Stimulated activated CD8-positive, alpha-beta memory T cell treated with anti-CD3 and anti-CD28 coated beads, Interleukin-7, amount 100 ng/mL, for 1 hour (primary cell): ENCODE data around the gene CCL25.

ENCODE experiments used
- DNase-seq, 2 donors: peaks; one replicate each; pipeline ENCODE4 v3.0.0-alpha.2; 2020; ENCODE audit warnings: low read depth in 2 of 2

CCL25 gene

DNA sequence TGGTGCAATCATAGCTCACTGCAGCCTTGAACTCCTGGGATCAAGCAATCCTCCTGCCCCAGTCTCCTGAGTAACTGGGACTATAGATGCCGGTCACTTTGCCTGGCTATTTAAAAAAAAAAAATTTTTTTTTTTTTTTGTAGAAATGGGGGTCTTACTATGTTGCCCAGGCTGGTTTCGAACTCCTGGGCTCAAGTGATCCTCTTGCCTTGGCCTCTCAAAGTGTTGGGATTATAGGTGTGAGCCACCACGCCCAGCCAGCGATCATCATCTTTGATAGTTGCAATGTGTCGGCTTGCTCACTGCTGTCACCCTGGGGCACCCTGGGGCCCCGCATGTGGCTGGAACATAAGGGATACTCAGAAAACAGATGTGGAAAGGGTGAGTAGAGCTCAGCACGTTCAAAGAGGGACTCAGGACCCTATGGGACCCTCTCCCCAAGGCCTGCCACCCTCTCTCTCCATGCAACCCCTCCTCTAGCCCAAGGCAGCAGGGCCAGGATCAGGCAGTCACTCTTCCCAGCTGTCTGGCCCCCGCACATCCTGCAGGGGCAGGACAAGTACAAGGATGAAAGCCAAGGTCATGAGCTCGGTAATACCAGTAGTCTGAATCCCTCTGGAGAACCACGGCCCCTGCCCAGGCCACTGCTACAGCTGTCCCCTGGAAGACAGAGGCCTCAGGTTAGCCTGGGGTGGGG lies 6.5 kb upstream of the CCL25 start:
- no peak for DNase-seq

DNA sequence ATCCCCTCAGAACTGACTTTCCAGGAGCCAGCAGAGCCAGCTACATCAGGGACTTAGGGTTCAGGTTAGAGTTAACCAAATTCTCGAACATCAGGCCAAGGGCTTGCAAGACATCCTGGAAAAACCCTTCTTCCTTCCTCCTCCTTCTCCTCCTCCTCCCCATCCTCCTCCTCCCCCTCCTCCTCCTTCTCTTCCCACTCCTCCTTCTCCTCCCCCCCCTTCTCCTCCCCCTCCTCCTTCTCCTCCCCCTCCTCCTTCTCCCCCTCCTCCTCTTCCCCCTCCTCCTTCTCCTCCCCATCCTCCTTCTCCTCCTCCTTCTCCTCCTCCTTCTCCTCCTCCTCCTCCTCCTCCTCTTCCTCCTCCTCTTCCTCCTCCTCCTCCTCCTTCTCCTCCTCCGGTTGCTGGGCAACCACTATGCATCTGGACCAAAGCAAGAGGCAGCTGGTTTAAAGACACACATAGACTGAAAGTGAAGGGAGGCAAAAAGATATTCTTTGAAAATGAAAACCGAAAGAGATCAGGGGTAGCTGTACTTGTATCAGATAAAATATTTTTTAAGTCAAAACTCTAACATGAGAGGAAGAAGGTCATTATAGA lies 5.9 kb upstream of the CCL25 start:
- no peak for DNase-seq

DNA sequence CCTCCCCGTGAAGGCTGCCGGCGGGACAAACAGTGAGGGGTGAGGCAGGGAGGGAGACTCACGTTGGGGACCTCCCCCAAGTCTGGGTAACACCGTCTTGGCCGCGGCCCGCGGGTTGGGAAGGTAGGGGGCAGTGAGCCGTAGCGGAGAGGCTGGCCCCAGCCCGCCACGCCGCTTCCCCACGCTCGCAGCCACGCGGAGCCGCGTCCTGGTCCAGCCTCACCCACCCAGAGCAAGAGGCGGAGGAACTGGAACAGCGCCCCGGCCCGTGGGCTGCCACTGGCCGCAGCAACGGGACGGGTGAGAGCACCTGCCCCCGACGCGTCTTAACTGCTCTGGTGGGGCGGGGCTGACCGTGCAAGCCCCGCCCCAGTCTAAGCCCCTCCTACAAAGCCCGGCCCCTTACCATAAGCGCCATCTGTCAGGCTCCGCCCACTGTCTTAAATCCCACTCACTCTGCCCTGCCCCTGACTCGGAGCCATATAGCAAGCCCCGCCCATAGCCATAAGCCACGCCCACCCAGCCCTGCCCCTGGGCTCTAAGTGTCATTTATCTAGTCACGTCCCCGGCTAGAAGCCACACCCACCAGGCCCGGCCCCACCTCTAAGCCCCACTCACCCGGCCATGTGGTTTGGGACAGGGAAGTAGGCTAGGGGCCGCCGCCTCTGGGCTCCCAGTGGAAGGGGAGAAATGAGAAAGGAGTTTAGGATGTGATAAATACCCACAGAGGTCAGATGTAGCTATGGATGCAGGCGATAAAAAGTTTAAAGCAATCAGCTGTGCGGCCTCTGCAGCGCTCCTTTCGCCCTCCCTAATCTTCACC lies 2.1 kb upstream of the CCL25 start:
- peak; percentile 69 for DNase-seq

DNA sequence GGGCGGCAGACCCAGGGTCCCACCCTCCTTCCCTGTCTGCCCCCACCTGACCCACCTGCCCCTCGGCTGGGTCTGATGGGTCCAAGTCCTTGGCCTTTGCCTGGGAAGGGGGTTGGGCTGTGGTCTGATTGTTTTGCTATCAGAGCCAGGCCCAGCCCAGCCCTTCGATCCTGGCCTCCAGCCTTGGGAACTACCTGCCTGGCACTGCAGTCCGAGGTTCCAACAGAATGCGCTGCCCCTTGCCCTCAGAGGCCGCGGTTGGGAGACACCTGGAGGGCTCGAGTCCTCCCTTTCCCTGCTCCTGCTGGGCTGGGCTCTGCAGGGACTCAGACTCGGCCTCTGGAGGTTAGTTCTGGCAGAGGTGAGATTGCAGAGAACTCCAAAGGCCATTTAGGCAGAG lies 1.6 kb downstream of the CCL25 start:
- no peak for DNase-seq

DNA sequence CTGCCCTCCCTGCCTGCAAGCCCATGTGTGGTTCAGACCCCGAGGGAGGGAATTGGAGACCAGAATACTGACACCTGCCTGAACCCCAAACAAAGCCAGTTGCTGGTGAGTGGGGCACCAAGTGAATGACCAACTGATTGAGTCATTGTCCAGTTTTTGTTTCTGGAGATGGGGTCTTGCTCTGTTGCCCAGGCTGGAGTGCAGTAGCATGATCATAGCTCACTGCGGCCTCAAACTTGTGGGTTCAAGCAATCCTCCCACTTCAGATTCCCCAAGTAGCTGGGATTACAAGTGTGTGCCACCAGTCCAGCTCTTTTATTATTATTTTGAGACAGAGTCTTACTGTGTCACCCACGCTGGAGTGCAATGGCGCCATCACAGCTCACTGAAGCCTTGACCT lies 4.0 kb downstream of the CCL25 start:
- DNase-seq = no peak

DNA sequence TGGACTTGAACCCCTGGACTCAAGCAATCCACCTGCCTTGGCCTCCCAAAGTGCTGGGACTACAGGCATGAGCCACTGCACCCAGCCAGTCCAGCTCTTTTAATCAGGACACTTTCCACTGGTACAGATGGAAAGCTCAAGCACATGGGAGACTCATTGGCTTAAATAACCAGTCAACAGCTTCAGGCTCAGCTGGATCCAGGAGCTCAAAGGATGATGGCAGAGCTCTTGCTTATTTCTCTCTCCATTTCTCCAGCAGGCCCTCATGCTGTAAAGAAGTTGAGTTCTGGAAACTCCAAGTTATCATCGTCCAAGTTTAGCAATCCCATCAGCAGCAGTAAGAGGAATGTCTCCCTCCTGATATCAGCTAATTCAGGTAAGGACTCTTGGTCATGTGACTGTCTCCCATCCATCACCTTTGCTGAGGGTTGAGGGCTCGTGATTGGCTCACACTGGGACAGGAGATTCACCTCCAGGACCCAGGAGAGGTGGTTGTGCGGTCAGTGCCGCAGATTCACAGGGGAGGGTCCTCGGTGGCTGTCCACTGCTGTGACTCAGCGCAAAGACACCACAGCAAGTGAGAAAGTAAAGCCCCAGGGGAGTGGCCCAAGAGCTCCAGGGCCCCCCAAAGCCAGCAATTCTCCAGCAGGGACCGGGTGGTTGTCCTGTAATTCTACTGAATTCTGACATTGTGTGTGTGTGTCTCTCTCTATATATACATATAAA lies 5.1 kb downstream of the CCL25 start:
- no peak for DNase-seq

DNA sequence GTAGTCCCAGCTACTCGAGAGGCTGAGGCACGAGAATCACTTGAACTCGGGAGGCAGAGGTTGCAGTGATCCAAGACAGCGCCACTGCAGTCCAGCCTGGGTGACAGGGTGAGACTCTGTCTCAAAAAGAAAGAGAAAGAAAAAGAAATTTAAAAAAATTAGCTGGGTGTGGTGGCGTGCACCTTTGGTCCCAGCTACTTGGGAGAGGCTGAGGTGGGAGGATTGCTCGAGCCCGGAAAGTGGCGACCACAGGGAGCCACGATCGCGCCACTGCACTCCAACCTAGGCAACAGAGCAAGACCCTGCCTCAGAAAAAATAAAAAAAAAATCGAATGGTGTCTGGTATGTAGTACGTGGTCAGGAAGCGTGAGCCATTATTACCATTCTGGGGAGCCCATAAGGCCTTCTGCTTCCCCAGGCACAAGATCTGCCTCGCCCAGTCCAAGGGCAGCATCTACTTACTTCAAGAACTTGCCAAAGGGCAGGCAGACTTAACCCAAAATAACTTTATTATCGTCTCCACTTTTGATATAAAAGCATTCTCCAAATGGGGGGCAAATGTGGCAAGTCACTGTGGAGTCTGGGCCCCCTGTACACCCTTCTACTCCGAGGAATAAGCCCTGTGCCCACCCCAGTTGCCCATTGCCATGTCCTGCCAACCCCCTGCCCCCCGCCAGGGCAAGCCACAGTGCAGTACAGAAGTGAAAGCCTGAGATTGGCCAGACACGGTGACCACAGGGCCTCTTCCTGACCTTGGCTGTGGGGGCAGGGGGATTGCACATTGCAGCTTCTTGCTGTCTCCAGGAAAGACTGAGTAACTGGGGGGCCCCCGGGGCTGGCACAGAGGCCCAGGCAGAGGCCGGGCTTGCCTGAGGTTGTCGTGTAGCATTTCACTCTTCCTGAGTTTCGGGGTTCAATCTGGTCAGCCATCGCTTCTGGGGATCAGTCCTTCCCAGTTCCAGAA lies 12.6 kb downstream of the CCL25 start:
- DNase-seq = no peak

DNA sequence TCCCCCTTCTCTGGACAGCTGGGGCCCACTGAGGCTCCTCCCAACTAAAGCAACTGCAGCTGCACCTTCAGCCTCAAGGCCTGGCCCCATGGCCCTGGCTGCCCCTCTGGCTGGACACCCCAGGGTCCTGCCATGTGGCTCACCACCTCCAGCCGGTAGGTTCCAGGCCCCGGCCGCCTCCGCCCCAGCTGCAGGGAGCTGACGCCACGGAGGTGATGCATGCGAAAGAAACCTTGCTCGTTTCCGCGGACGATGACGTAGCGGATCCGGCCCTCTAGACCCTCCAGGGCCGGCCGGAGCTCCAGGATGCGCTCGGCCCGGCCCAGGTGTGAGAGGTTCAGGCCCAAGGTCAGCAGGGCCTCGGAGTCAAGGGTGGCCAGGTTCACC lies 13.3 kb downstream of the CCL25 start:
- no peak for DNase-seq

DNA sequence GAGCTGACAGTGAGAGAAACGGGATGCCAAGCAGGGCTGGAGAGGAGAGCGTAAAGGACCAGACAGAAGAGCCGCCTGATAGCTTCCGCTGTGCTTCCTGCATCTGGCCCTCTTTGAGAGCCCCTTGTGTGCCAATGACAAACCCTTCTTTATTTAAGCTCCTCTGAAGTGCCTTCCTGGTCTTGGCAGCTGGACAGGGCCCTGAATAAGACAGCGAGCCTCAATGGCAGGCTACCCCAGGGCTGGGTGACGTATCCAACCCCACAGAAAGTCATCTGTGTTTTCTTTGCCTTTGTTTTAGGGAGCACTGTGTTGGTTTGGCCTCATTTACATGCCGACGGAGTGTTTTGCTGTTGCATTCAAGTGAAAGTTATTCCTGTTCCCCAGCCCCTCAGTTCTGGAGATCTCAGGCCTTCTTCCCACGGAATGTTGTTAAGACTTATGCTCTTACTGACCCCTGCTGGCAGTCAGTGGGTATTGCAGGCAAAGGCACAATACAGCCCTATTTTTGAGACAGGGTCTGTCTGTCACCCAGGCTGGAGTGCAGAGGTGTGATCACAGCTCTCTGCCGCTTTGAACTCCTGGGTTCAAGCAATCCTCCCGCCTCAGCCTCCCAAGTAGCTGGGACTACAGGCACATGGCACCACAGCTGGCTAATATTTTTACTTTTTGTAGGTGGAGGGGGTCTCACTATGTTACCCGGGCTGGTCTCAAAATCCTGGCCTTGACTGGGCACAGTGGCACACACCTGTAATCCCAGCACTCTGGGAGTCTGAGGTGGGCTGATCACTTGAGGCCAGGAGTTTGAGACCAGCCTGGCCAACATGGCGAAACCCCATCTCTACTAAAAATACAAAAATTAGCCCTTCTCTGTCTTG lies 16.8 kb downstream of the CCL25 start:
- no peak for DNase-seq

DNA sequence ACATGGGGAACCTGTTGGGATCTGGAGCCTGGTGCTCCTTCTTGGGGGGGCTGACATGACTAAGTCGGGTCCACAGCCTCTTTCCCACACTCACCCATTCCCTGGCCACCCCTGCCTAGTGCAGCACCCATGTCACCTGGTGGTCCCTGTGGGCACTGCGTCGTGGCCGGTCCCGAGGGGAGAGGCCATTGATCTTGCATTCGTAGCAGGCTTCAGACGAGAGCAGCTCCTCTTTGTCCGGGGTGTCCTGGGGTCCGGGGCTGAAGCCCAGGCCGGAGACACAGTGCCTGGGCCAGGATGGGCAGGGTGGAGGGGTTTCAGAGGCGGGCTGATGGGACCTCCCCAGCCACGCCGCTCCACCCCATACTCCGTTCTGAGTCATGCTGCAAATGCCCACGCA lies 19.4 kb downstream of the CCL25 start:
- no peak for DNase-seq

DNA sequence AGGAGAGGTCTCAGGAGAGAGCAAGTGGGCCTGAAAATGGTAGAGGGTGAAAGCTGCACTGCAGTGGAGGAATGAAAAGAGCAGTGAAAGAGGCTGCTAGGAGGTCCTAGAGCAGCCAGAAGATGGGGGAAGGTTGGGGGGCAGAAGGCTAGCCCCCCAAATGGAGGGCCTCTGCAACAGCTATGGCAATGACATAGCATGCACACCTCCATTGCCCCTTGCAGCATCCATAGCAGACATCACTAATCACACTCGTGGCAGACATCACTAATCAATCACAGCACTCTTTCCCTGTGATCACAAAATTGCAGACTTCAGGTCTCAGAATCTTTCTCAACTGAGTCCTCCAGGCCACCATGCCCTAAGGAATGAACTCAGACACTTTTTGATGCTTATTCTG lies 21.9 kb downstream of the CCL25 start:
- no peak for DNase-seq

DNA sequence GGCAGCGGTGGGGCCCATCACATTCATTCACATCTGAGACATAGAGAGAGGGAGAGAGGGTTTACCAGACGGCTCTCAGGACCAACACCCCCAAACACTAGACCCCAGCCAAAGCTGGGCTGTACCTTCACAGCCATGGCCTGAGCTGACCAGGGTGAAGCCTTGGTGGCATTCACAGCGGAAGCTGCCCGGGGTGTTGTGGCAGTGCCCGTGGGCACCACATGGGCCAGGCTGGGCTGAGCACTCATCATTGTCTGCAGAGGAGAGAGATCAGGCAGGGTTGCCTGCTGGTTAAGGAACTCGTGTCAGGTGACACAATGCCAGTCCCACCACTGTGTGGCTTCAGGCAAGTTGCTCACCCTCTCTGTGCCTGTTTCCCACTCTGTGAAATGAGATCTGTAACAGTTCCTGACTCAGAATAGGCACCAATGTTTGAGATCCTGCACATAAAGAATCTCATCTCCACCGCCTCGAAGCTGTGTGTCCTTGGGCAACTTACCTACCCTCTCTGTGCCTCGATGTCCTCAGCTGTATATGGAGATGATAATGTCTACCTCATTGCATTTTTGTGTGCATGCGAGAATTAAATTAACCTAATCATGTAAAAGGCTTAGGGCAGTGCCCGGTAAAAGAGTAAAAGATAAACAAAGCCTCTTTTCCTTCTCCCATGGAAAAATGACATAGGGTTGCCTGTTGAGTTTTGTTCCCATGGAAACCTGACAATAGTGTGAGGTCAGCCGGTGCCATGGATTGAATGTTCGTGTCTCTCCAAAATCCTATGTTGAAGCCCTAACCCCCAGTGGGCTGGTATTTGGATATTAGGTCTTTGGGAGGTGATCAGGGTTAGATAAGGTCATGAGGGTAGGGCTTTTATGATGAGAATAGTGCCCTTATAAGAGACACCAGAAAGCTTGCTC lies 22.9 kb downstream of the CCL25 start:
- no peak for DNase-seq

DNA sequence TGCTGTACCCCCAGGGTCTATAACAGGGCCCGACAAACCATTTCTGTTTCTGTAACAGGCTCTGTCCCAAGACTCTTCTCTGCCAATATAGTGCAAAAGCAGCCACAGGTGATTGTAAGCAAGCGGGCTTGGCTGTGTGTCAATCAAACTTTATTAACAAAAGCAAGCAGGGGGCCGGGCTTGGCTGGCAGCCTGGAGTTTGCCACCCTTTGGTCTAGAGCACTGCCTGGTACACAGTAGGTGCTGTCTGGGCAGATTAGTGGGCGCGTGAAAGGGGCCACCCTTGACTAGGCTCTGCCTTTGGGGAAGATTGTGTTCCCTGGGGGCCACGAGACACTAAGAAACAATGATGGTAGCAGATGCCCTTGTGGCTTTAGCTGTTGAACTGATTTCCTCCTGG lies 27.4 kb downstream of the CCL25 start:
- DNase-seq = no peak

DNA sequence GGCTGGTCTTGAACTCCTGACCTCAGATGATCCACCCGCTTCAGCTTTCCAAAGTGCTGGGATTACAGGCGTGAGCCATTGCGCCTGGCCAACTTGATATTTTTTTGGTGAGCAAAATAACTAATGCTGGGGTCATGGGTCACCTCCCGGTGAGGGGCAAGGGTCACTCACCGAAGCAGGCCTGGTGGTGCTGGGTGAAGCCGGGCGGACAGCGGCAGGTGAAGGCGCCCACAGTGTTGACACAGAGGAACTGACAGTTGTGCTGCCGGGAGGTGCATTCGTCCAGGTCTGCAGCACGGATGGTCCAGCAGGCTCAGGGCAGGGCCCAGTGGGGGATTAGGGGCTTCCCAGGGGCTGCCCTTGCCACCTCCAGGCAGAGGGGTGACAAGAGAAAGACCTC lies 28.3 kb downstream of the CCL25 start:
- DNase-seq = no peak

DNA sequence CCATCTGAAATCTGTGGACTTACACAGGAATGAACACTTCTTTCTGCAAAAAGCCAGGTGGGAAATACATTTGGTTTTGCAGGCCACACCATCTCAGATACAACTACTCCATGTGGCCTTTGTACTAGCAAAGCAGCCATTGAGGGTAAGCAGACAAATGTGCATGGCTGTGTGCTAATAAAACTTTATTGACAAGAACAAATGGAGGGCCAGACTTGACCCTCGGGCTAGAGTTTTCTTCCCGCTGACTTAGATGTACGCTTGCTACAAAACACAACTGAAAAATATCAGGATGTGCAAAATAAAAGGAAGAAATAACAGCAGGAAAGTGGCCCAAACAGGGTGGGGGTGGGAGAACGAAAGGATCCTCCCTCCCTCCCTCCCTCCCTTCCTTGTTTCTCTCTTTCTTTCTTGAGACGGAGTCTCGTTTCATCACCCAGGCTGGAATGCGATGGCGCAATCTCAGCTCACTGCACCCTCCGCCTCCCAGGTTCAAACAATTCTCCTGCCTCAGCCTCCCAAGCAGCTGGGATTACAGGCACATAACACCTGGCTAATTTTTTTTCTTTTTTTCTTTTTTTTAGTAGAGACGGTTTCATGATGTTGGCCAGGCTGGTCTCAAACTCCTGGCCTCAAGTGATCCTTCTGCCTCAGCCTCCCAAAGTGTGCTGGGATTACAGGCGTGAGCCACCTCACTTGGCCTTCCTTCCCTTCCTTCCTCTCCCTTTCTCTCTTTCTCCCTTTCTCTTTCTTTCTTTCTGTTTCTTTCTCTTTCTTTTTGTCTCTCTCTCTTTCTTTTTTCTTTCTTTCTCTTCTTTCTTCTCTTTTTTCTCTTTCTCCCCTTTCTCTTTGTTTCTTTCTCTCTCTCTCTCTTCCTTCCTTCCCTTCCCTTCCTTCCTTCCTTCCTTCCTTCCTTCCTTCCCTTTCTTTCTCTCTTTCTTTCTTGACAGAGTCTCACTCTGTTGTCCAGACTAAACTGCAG lies 29.3 kb downstream of the CCL25 start:
- DNase-seq = no peak

DNA sequence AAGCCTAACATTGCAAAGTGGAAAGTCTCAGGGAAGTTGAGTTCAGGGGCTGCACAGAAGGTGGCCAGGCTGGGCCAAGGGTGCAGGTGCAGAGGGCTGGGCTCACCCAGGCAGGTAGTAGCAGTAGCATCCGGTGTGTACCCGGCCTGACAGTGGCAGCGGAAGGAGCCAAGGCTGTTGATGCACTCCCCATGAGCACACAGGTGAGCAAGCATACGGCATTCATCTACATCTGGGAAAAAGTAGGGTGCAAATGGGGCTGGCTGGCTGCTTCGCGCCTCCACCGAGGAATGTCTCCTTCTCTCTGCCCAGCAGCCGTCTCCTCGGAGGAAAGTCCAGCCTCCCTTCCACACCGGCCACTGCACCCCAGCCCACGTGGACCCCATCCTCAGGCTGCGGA lies 30.6 kb downstream of the CCL25 start:
- DNase-seq = no peak

DNA sequence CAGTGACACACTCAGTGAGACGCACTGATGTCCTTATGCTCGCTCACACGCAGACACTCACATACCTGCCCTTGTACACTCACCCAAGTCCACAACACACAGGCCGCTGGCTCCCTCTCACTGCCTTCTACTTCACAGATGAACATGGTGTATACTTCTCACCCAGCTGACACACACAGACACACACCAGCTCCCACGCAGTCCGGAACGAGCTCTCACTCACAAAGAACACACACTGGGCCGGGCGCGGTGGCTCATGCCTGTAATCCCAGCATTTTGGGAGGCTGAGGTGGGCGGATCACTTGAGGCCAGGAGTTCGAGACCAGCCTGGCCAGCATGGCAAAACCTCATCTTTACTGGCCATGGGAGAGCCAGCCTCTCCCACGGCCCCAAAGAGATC lies 31.6 kb downstream of the CCL25 start:
- DNase-seq = no peak
